ENCODE data around the gene FARS2. TPM values are rescaled to one million over a fixed set of nuclear protein-coding genes. Genes with fewer than 3 reads are reported as not detected.

Gene FARS2
- total RNA-seq, 1 donor from 2014 or later = 10.0 TPM

- DNase-seq (ENCODE audit: low spot score) (no peak), ATAC-seq (no peak)
These were observed 104.3 kb downstream of the FARS2 start for GRCh38 chr6:5365436-5366195.

GRCh38 chr6:5366941-5367340, 105.6 kb downstream of the FARS2 start:
- ATAC-seq (no peak), DNase-seq (ENCODE audit: low spot score) (no peak)

- DNase-seq (ENCODE audit: low spot score) (no peak), ATAC-seq (no peak)
These were observed 106.2 kb downstream of the FARS2 start for GRCh38 chr6:5367510-5367909.

GRCh38 chr6:5373430-5373829, 112.1 kb downstream of the FARS2 start:
- ATAC-seq = no peak

GRCh38 chr6:5378331-5378730, 117.0 kb downstream of the FARS2 start:
- ATAC-seq (no peak), DNase-seq (ENCODE audit: low spot score) (no peak)

More at GRCh38 chr6:5373430-5373829, 112.1 kb downstream of the FARS2 start:
- no peak for DNase-seq (ENCODE audit: low spot score)

GRCh38 chr6:5379647-5380242, 118.4 kb downstream of the FARS2 start:
- ATAC-seq (peak; percentile 51), DNase-seq (ENCODE audit: low spot score) (no peak)

- DNase-seq (ENCODE audit: low spot score) (no peak), ATAC-seq (no peak)
These were observed 122.5 kb downstream of the FARS2 start for GRCh38 chr6:5383856-5384255.

GRCh38 chr6:5384276-5384675, 123.0 kb downstream of the FARS2 start:
- ATAC-seq = no peak
- no peak for DNase-seq (ENCODE audit: low spot score)

GRCh38 chr6:5388326-5388725, 127.0 kb downstream of the FARS2 start:
- no peak for DNase-seq (ENCODE audit: low spot score)
- no peak for ATAC-seq

- DNase-seq (ENCODE audit: low spot score) (no peak), ATAC-seq (no peak)
These were observed 127.9 kb downstream of the FARS2 start for GRCh38 chr6:5389086-5389745.

GRCh38 chr6:5390177-5390576, 128.9 kb downstream of the FARS2 start:
- ATAC-seq (no peak), DNase-seq (ENCODE audit: low spot score) (no peak)

- ATAC-seq (no peak), DNase-seq (ENCODE audit: low spot score) (no peak)
These were observed 133.0 kb downstream of the FARS2 start for GRCh38 chr6:5394280-5394679.

- DNase-seq (ENCODE audit: low spot score) (no peak), ATAC-seq (no peak)
These were observed 134.4 kb downstream of the FARS2 start for GRCh38 chr6:5395719-5396118.

GRCh38 chr6:5398530-5398929, 137.2 kb downstream of the FARS2 start:
- DNase-seq (ENCODE audit: low spot score) (no peak), ATAC-seq (peak; percentile 43)

GRCh38 chr6:5399391-5399790, 138.1 kb downstream of the FARS2 start:
- DNase-seq (ENCODE audit: low spot score) = no peak
- no peak for ATAC-seq

- ATAC-seq (peak; percentile 60), DNase-seq (ENCODE audit: low spot score) (no peak)
These were observed 140.8 kb downstream of the FARS2 start for GRCh38 chr6:5401845-5402738.

- DNase-seq (ENCODE audit: low spot score) (no peak), ATAC-seq (no peak)
These were observed 141.8 kb downstream of the FARS2 start for GRCh38 chr6:5403076-5403475.

- ATAC-seq = no peak
- no peak for DNase-seq (ENCODE audit: low spot score)
These were observed 142.3 kb downstream of the FARS2 start for GRCh38 chr6:5403609-5404008.

- ATAC-seq (no peak), DNase-seq (ENCODE audit: low spot score) (no peak)
These were observed 144.7 kb downstream of the FARS2 start for GRCh38 chr6:5405976-5406375.

GRCh38 chr6:5411414-5411813, 150.1 kb downstream of the FARS2 start:
- no peak for ATAC-seq

GRCh38 chr6:5412017-5412416, 150.7 kb downstream of the FARS2 start:
- DNase-seq (ENCODE audit: low spot score) = no peak
- ATAC-seq = no peak

More at GRCh38 chr6:5411414-5411813, 150.1 kb downstream of the FARS2 start:
- no peak for DNase-seq (ENCODE audit: low spot score)

Data from left lobe of liver (tissue), 2 donors.